BJ (cell line): ENCODE data around the gene CTAGE15. TPM values are rescaled to one million over a fixed set of nuclear protein-coding genes. Genes with fewer than 3 reads are reported as not detected.
"Not testable (repeated sequence)": the region's sequence is repeated elsewhere in the genome, so short reads cannot be mapped to it uniquely, and the experiment has no call there.

Experiments
- CTCF ChIA-PET: fragments of 350-600 bp; formaldehyde crosslinking; extraction: SDS; loops from one replicate; lab custom pipeline; 2021; ENCODE audit warnings: antibody characterized with exemption, inconsistent platforms; lab: Yijun Ruan, JAX
- POLR2A ChIA-PET: fragments of 300-600 bp; sonication (Branson Sonifier 250); formaldehyde crosslinking; extraction: SDS; loops from one replicate; lab custom pipeline; 2021; ENCODE audit warnings: antibody characterized with exemption; lab: Charles Lee
- DNase-seq: peaks from one replicate; pipeline ENCODE4 v3.0.0-alpha.2; 2011; ENCODE audit warnings: low read depth
- H3K27me3 ChIP-seq: 2 replicates; pipeline ENCODE4 v1.6.0; 2011; ENCODE audit warnings: low read length; ENCODE audit not compliant: control insufficient read depth, insufficient read depth
- H3K36me3 ChIP-seq: 2 replicates; pipeline ENCODE4 v1.5.1; 2011; ENCODE audit warnings: low read length; ENCODE audit not compliant: control insufficient read depth, insufficient read depth
- H3K4me3 ChIP-seq: 2 replicates; pipeline ENCODE4 v1.5.1; 2011; ENCODE audit warnings: low read depth, mild to moderate bottlenecking, control low read depth, low read length
- CTCF ChIP-seq: IDR thresholded peaks from 2 replicates; pipeline ENCODE4 v1.5.1; 2011; ENCODE audit warnings: low read depth, mild to moderate bottlenecking, control low read depth, inconsistent platforms, low read length, moderate library complexity; ENCODE audit not compliant: insufficient read depth
- polyA minus RNA-seq: library from RNA; depleted of rRNA, polyadenylated mRNA; stranded (reverse); fragments of >200 nt; gene quantifications from 2 replicates; pipeline ENCODE4 v1.2.3, GENCODE V29; 2011; rRNA and poly(A)+ RNA removed
- polyA plus RNA-seq: library from polyadenylated mRNA; depleted of rRNA; stranded (reverse); fragments of >200 nt; gene quantifications from 2 replicates; pipeline ENCODE4 v1.2.3, GENCODE V29; 2011; rRNA removed

The CTAGE15 gene
- not detected in 2 replicates for polyA plus RNA-seq
- 0.46 TPM in 1 of 2 replicates, not detected in the other for polyA minus RNA-seq

- H3K36me3 ChIP-seq, H3K4me3 ChIP-seq, DNase-seq, H3K27me3 ChIP-seq, CTCF ChIA-PET, POLR2A ChIA-PET: not testable (repeated sequence)
Measured at GRCh38 chr7:143571501-143571900, at the start of gene CTAGE15. CTAGE15 (plus strand) TSS chr7:143571801; CDS start chr7:143571818, 17 bp downstream.

GRCh38 chr7:143522309-143522916 lies 49.2 kb upstream of the CTAGE15 start:
- DNase-seq, POLR2A ChIA-PET, CTCF ChIA-PET, H3K4me3 ChIP-seq, H3K27me3 ChIP-seq, H3K36me3 ChIP-seq: not testable (repeated sequence)

- POLR2A ChIA-PET, H3K36me3 ChIP-seq, H3K27me3 ChIP-seq, CTCF ChIA-PET, H3K4me3 ChIP-seq, DNase-seq: not testable (repeated sequence)
Measured at GRCh38 chr7:143531169-143531926, 40.3 kb upstream of the CTAGE15 start.

GRCh38 chr7:143531932-143532331 lies 39.7 kb upstream of the CTAGE15 start:
- POLR2A ChIA-PET, H3K27me3 ChIP-seq, DNase-seq, CTCF ChIA-PET, H3K36me3 ChIP-seq, H3K4me3 ChIP-seq: not testable (repeated sequence)

- H3K36me3 ChIP-seq, CTCF ChIA-PET, H3K4me3 ChIP-seq, POLR2A ChIA-PET, H3K27me3 ChIP-seq, DNase-seq: not testable (repeated sequence)
Measured at GRCh38 chr7:143533213-143533839, 38.3 kb upstream of the CTAGE15 start.

GRCh38 chr7:143536443-143536842 lies 35.2 kb upstream of the CTAGE15 start:
- H3K36me3 ChIP-seq, H3K4me3 ChIP-seq, H3K27me3 ChIP-seq, DNase-seq, CTCF ChIA-PET, POLR2A ChIA-PET: not testable (repeated sequence)

- DNase-seq, CTCF ChIA-PET, H3K27me3 ChIP-seq, H3K36me3 ChIP-seq, POLR2A ChIA-PET, H3K4me3 ChIP-seq: not testable (repeated sequence)
Measured at GRCh38 chr7:143543288-143544038, 28.1 kb upstream of the CTAGE15 start.

GRCh38 chr7:143555968-143556367 lies 15.6 kb upstream of the CTAGE15 start:
- H3K36me3 ChIP-seq, DNase-seq, H3K27me3 ChIP-seq, H3K4me3 ChIP-seq, POLR2A ChIA-PET, CTCF ChIA-PET: not testable (repeated sequence)

GRCh38 chr7:143563306-143563705 lies 8.3 kb upstream of the CTAGE15 start:
- H3K27me3 ChIP-seq, DNase-seq, CTCF ChIA-PET, H3K36me3 ChIP-seq, H3K4me3 ChIP-seq, POLR2A ChIA-PET: not testable (repeated sequence)
- 0 out of 2 replicates have a peak, but pooled peaks have one; percentile 18 for TF ChIP-seq CTCF

- DNase-seq, H3K4me3 ChIP-seq, POLR2A ChIA-PET, H3K27me3 ChIP-seq, CTCF ChIA-PET, H3K36me3 ChIP-seq: not testable (repeated sequence)
Measured at GRCh38 chr7:143566001-143566400, 5.6 kb upstream of the CTAGE15 start.

- H3K4me3 ChIP-seq, H3K27me3 ChIP-seq, POLR2A ChIA-PET, H3K36me3 ChIP-seq, DNase-seq, CTCF ChIA-PET: not testable (repeated sequence)
Measured at GRCh38 chr7:143588183-143588582, 16.6 kb downstream of the CTAGE15 start.
